ENCODE results near the gene GLYATL2. TPM values are rescaled to one million over a fixed set of nuclear protein-coding genes. Genes with fewer than 3 reads are reported as not detected.

GLYATL2 gene
- total and polyA plus RNA-seq, 8 donors, result not detected

DNA sequence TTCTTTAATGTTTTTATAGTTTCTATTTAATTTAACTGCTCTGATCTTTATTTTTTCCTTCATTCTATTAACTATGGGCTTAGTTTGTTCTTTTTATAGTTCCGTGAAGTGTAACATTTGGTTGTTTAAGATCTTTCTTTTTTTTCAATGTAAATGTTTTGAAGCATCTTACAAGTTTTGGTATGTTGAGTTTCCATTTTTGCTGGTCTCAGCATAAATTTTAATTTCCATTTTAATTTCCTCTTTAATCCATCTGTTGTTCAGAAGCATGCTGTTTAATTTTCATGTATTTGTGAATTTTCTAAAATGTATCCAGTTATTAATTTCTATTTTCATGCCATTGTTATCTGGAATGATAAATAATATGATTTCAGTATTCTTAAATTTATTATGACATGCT lies 17.0 kb upstream of the GLYATL2 start:
- Histone ChIP-seq H3K4me1 (no peaks in the 10 kb centered on the region), H3K36me3 (no peaks in the 10 kb centered on the region), H3K27ac (no peak overlapping the region), H3K4me3 (no peak overlapping the region), H3K9me3 (no peaks in the 10 kb centered on the region), H3K27me3 (no peaks in the 10 kb centered on the region)
- 75 to 77% methylated on average over 1 of the region's 1 CpG for WGBS, 2 donors
- ATAC-seq, result no peak
- TF ChIP-seq CTCF (IDR thresholded peaks at IDR 0.05), result no peak
- DNase-seq, result no peak
- FAIRE-seq, result no peak
- intact Hi-C loops (cut with DNase I), result no loop called here

DNA sequence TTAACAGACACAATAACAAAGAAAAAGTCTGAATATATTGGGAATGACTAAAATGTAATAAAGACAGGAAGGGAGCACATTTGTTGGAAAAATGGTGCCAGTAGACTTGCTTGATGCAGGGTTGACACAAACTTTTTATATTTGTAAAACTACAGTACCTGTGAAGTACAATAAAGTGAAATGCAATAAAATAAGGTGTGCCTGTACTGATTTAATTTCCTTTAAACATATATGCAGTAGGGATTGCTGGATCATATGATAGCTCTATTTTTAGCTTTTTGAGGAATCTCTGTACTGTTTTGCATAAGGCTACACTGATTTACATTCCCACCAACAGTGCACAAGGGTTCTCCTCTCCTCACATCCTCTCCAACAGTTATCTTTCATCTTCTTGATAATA lies 12.3 kb upstream of the GLYATL2 start:
- no peaks in the 10 kb centered on the region for H3K27me3 ChIP-seq
- H3K27ac ChIP-seq, result no peak overlapping the region
- H3K36me3 ChIP-seq, result no peaks in the 10 kb centered on the region
- TF ChIP-seq CTCF (IDR thresholded peaks at IDR 0.05), result no peak
- intact Hi-C loops (cut with DNase I), result no loop called here
- no peaks in the 10 kb centered on the region for H3K4me1 ChIP-seq
- no peak for DNase-seq
- ATAC-seq, result no peak
- no peak for FAIRE-seq
- no peaks in the 10 kb centered on the region for H3K9me3 ChIP-seq
- H3K4me3 ChIP-seq, result no peak overlapping the region

DNA sequence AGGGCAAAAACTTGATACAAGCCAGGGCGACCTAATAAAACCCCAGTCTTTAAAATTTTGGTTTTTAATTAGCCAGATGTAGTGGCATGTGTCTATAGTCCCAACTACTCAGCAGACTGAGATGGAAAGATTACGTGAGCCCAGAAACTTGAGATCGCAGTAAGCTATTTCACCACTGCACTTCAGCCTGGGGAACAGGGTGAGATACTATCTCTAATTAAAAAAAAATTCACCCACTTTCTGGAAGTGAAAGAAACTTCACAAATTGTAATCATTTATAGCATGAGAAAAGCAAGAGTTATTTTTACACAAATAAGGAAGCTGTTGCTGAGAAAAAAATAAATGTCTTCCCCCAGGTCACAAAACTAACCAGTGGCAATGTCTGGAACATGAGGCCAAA lies 882 bp upstream of the GLYATL2 start:
- 90 to 91% methylated on average over 3 of the region's 3 CpGs for WGBS, 2 donors
- Histone ChIP-seq H3K36me3 (no peaks in the 10 kb centered on the region), H3K27me3 (no peaks in the 10 kb centered on the region), H3K4me1 (peaks cover 3 to 7% (median 4%) of the 10 kb centered on the region in 3 donors), H3K4me3 (no peak overlapping the region), H3K9me3 (no peaks in the 10 kb centered on the region), H3K27ac (no peak overlapping the region)
- ATAC-seq, result no peak
- no peak for TF ChIP-seq CTCF (IDR thresholded peaks at IDR 0.05)
- no peak for DNase-seq
- intact Hi-C loops (cut with DNase I), result no loop called here
- no peak for FAIRE-seq

DNA sequence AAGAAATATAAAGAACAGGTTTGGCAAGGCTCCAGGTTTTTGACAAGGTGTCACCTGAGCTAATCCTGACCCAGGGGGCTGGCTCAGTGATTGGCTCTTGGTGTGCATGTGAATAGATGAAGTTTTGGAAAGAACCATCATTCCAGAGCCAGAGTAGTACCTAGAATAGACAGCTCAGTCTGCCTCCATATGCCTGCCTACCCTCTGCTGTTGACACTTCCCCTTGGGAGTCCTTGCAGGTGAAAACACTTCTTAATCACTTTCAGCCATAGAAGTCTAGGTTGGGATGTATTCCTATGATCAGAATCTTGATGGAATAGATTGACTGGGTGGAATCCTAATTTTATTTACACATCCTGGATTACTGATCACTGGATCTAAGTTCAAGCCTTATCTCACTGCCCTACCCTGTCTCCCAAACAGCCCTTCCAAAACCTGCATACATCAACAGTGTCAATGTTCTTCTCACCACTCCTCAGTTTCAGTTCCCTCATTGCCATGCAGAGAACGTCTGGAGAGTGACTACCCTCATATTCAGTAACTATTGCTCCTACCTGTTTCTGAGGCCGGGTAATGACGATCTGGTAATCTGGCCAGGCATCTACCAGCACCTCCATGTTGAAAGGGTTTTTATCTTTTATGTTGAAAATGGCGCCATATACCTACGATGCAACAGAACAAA lies 6.7 kb downstream of the GLYATL2 start:
- intact Hi-C loops (cut with DNase I), result no loop called here
- ATAC-seq, result no peak
- no peak for FAIRE-seq
- no peak for TF ChIP-seq CTCF (IDR thresholded peaks at IDR 0.05)
- H3K9me3 ChIP-seq, result no peaks in the 10 kb centered on the region
- H3K27ac ChIP-seq, result no peak overlapping the region
- peaks cover 0 to 3% (median 0%) of the 10 kb centered on the region in 4 donors for H3K27me3 ChIP-seq
- no peak overlapping the region for H3K4me3 ChIP-seq
- 74 to 85% methylated on average over 5 of the region's 5 CpGs for WGBS, 2 donors
- no peaks in the 10 kb centered on the region for H3K4me1 ChIP-seq
- H3K36me3 ChIP-seq, result no peaks in the 10 kb centered on the region
- no peak for DNase-seq

- H3K27me3 ChIP-seq, result no peaks in the 10 kb centered on the region
- 16 to 35% methylated on average over 1 of the region's 1 CpG for WGBS, 2 donors
- no peaks in the 10 kb centered on the region for H3K9me3 ChIP-seq
- intact Hi-C loops (cut with DNase I), result no loop called here
- no peaks in the 10 kb centered on the region for H3K4me1 ChIP-seq
- no peak for TF ChIP-seq CTCF (IDR thresholded peaks at IDR 0.05)
- no peaks in the 10 kb centered on the region for H3K36me3 ChIP-seq
- H3K4me3 ChIP-seq, result no peak overlapping the region
- DNase-seq, result no peak
- ATAC-seq, result no peak
- H3K27ac ChIP-seq, result no peak overlapping the region
- no peak for FAIRE-seq
Measured at GRCh38 chr11:58832056-58832645, 12.4 kb downstream of the GLYATL2 start.

Measured in pancreas (tissue), 10 donors.